OCI-LY7 (cell line): ENCODE measurements around the gene TMEM86B. TPM values are rescaled to one million over a fixed set of nuclear protein-coding genes. Genes with fewer than 3 reads are reported as not detected.

Experiments
- BruUV-seq: library from RNA; stranded (reverse); fragments of 400-500 nt; replicated peaks from 2 replicates; lab custom pipeline; 2021; lab: Mats Ljungman, UMichigan
- CTCF ChIA-PET: fragments of 300-600 bp; sonication (Branson Sonifier 250); formaldehyde crosslinking; loops from one replicate; lab custom pipeline; 2022; ENCODE audit warnings: antibody characterized with exemption; ENCODE audit not compliant: unreplicated experiment; lab: Charles Lee
- POLR2A ChIA-PET: fragments of 300-600 bp; sonication (Branson Sonifier 250); formaldehyde crosslinking; loops from one replicate; lab custom pipeline; 2022; ENCODE audit warnings: antibody characterized with exemption; lab: Charles Lee
- DNase-seq: peaks from one replicate; pipeline ENCODE4 v3.0.0-alpha.2; 2015; ENCODE audit warnings: low spot score
- H2AFZ ChIP-seq: fragments of 200-600 bp; sonication (generic), shearing (Covaris generic); 2 replicates; pipeline ENCODE4 v1.6.1; 2014; ENCODE audit warnings: mild to moderate bottlenecking, antibody characterized with exemption, low read length, moderate library complexity
- H3K27ac ChIP-seq: fragments of 200-600 bp; sonication (generic); 2 replicates; pipeline ENCODE4 v1.5.1; 2014; ENCODE audit warnings: mixed run types, low read depth, mild to moderate bottlenecking, moderate library complexity, low read length, inconsistent platforms; ENCODE audit not compliant: poor library complexity, severe bottlenecking
- H3K36me3 ChIP-seq: fragments of 200-600 bp; sonication (generic); 2 replicates; pipeline ENCODE4 v1.6.1; 2014; ENCODE audit warnings: mild to moderate bottlenecking, antibody characterized with exemption, low read length, moderate library complexity, mixed read lengths; ENCODE audit not compliant: insufficient read depth
- H3K4me1 ChIP-seq: fragments of 200-600 bp; sonication (generic); 2 replicates; pipeline ENCODE4 v1.5.1; 2014; ENCODE audit warnings: mild to moderate bottlenecking, low read length; ENCODE audit not compliant: insufficient read depth, poor library complexity, severe bottlenecking
- H3K4me2 ChIP-seq: fragments of 200-600 bp; sonication (generic); 2 replicates; pipeline ENCODE4 v1.6.1; 2014; ENCODE audit warnings: mild to moderate bottlenecking, low read length
- H3K4me3 ChIP-seq: fragments of 200-600 bp; sonication (generic); 2 replicates; pipeline ENCODE4 v1.5.1; 2014; ENCODE audit warnings: mild to moderate bottlenecking, low read depth, low read length; ENCODE audit not compliant: poor library complexity, severe bottlenecking
- H3K79me2 ChIP-seq: fragments of 200-600 bp; sonication (generic); 2 replicates; pipeline ENCODE4 v1.6.1; 2016; ENCODE audit warnings: low read depth, mild to moderate bottlenecking, low read length, moderate library complexity, mixed read lengths; ENCODE audit not compliant: insufficient read depth
- H3K9me2 ChIP-seq: fragments of 200-600 bp; sonication (generic); 2 replicates; pipeline ENCODE4 v1.6.1; 2016; ENCODE audit warnings: mild to moderate bottlenecking, low read length, mixed read lengths; ENCODE audit not compliant: insufficient read depth
- H3K9me3 ChIP-seq: fragments of 200-600 bp; sonication (generic); 2 replicates; pipeline ENCODE4 v1.6.1; 2014; ENCODE audit warnings: mild to moderate bottlenecking, mixed run types, low read length, mixed read lengths
- H4K20me1 ChIP-seq: fragments of 200-600 bp; sonication (generic); 2 replicates; pipeline ENCODE4 v1.6.1; 2014; ENCODE audit warnings: mild to moderate bottlenecking, antibody characterized with exemption, low read length, moderate library complexity, mixed read lengths; ENCODE audit not compliant: insufficient read depth
- EZH2phosphoT487 ChIP-seq: fragments of 200-600 bp; sonication (generic); IDR thresholded peaks from 2 replicates; pipeline ENCODE4 v1.6.1; 2018; ENCODE audit warnings: low read depth, borderline replicate concordance, mild to moderate bottlenecking, mixed run types, antibody characterized with exemption, low read length, moderate library complexity, mixed read lengths
- intact Hi-C: fragments of 100-400 bp; cut with micrococcal nuclease; formaldehyde crosslinking; loops from one replicate; pipeline ENCODE4 v1.10.0; 2022; ENCODE audit not compliant: unreplicated experiment
- total RNA-seq, 2 experiments: library from RNA; depleted of rRNA in 1 of 2; stranded (reverse); fragments of >200 nt in 1 of 2; shearing (Covaris generic) in 1 of 2; gene quantifications; 2 replicates each; pipeline ENCODE4 v1.2.3, GENCODE V29; 2014 to 2022
- TF ChIP-seq, protein P1 (sequence below): fragments of 200-600 bp; sonication (generic); conservative IDR thresholded peaks from 2 replicates; pipeline ENCODE4 v1.5.1; 2014; ENCODE audit warnings: mild to moderate bottlenecking, antibody characterized with exemption, low read length, moderate library complexity, mixed read lengths

The TMEM86B gene
- total RNA-seq, 2 experiments from 2014 or later: 8.1 to 13.8 TPM

DNA sequence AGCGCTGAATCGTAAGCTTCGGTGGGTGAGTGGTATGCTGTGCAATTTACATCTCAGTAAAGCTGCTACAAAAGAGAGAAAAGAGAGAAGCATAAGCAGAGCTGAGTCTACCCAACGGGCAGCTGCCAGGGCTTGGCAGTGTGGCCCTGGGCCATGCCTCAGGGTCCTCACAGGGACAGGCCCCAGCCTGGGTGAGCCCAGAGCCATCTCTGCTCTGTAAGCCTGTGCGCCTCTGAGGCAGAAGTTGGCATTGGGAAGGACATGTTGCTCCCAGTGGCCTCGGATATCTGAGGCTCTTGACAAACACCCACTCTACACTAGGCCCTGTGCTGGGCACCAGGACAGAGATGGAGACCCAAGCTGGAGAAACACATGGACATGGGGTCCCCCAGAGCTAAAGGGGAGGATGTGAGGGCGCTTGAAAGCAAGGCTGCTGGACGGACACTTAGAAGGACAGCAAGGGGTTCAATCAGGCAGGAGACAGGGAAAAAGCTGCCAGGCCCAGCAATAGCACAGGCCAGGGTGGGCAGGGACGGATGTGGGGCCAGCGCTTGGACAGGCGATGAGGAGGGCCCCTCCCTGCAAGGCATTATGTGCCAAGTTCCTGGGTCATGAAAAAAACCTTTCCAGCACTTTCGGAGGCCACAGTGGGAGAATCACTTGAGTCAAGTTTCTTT is 15.6 kb upstream of the TMEM86B start:
- no peak overlapping the region for H3K4me2 ChIP-seq
- intact Hi-C loops: no loop called here
- H3K4me3 ChIP-seq: no peak overlapping the region
- no peaks in the 10 kb centered on the region for H3K9me3 ChIP-seq
- H3K9me2 ChIP-seq: no peaks in the 10 kb centered on the region
- no peak for DNase-seq
- peaks cover 99% of the 10 kb centered on the region for H3K36me3 ChIP-seq
- CTCF ChIA-PET: no interaction called here
- no peak for TF ChIP-seq EZH2phosphoT487
- TF ChIP-seq, protein P1, sequence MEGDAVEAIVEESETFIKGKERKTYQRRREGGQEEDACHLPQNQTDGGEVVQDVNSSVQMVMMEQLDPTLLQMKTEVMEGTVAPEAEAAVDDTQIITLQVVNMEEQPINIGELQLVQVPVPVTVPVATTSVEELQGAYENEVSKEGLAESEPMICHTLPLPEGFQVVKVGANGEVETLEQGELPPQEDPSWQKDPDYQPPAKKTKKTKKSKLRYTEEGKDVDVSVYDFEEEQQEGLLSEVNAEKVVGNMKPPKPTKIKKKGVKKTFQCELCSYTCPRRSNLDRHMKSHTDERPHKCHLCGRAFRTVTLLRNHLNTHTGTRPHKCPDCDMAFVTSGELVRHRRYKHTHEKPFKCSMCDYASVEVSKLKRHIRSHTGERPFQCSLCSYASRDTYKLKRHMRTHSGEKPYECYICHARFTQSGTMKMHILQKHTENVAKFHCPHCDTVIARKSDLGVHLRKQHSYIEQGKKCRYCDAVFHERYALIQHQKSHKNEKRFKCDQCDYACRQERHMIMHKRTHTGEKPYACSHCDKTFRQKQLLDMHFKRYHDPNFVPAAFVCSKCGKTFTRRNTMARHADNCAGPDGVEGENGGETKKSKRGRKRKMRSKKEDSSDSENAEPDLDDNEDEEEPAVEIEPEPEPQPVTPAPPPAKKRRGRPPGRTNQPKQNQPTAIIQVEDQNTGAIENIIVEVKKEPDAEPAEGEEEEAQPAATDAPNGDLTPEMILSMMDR: no peak
- BruUV-seq: no TSS peak
- H3K4me1 ChIP-seq: no peaks in the 10 kb centered on the region
- no peak overlapping the region for H3K27ac ChIP-seq
- peaks cover 21% of the 10 kb centered on the region for H3K79me2 ChIP-seq
- peaks cover 12% of the 10 kb centered on the region; the same call in 1 of the 2 replicates for H4K20me1 ChIP-seq
- no peak overlapping the region for H2AFZ ChIP-seq
- POLR2A ChIA-PET: no interaction called here

DNA sequence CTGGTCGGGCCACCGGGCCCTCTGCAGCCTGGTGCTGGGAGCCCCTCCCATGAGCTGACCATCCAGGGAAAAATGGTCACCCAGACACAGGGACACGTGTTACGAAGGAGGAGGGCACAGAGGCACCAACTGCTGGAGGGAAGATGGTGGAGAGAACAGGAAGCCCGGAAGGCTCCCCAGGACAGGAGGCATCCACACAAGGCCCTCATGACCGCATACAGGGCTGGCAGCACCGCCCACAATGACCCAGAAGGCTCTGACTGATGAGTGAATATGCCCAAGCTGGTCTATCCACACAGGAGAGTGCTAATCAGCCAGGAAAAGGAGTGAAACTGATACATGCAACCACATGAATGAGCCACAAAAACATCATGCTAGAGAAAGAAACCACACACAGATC is 14.0 kb upstream of the TMEM86B start:
- intact Hi-C loops: no loop called here
- peaks cover 5% of the 10 kb centered on the region for H3K79me2 ChIP-seq
- H4K20me1 ChIP-seq: peaks cover 6% of the 10 kb centered on the region; the same call in 1 of the 2 replicates
- no peak overlapping the region for H2AFZ ChIP-seq
- no TSS peak for BruUV-seq
- H3K9me3 ChIP-seq: no peaks in the 10 kb centered on the region
- DNase-seq: no peak
- no peaks in the 10 kb centered on the region for H3K9me2 ChIP-seq
- H3K36me3 ChIP-seq: peaks cover 99% of the 10 kb centered on the region
- H3K4me2 ChIP-seq: no peak overlapping the region
- H3K27ac ChIP-seq: no peak overlapping the region
- H3K4me3 ChIP-seq: no peak overlapping the region
- POLR2A ChIA-PET: no interaction called here
- TF ChIP-seq, protein P1: no peak
- CTCF ChIA-PET: no interaction called here
- H3K4me1 ChIP-seq: no peaks in the 10 kb centered on the region

DNA sequence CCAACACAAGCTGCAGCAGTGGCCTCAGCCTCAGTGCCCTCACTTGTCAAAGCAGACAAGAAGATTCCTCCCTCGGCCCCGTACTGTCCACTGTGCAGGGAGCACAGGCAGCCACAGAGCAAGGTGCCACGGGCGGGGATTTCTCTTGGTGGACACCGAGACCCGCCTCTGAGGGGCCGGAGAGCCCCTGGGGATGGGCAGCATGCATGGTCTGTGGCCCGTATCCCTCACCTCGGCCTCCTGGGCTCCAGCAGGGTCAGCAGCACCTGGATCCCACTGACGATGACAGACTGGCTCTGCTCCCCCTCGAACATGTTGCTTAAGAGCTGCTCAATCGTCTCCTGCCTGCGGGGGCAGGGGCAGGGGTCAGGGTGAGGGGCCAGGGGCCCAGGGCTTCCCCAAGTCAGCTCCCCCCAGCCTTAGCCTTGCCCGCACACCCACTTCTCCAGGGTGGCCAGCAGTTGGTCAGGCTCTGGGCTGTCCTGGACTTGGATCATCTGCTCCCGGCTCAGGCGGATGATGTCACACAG is 13.4 kb upstream of the TMEM86B start:
- Histone ChIP-seq H3K4me2 (no peak overlapping the region), H3K27ac (no peak overlapping the region), H4K20me1 (peaks cover 6% of the 10 kb centered on the region; the same call in 1 of the 2 replicates), H2AFZ (no peak overlapping the region), H3K9me3 (no peaks in the 10 kb centered on the region), H3K4me1 (no peaks in the 10 kb centered on the region), H3K36me3 (peaks cover 99% of the 10 kb centered on the region), H3K9me2 (no peaks in the 10 kb centered on the region), H3K79me2 (no peaks in the 10 kb centered on the region; the same call in 1 of the 2 replicates), H3K4me3 (no peak overlapping the region)
- ChIA-PET POLR2A (no interaction called here), CTCF (no interaction called here)
- no TSS peak for BruUV-seq
- no peak for TF ChIP-seq EZH2phosphoT487
- TF ChIP-seq, protein P1: no peak
- intact Hi-C loops: no loop called here
- no peak for DNase-seq
